ENCODE data around the gene MED31. TPM values are rescaled to one million over a fixed set of nuclear protein-coding genes. Genes with fewer than 3 reads are reported as not detected.

Gene MED31
- total RNA-seq, 1 donor from 2014 or later: 23.9 TPM

GRCh38 chr17:6684460-6684783, 33.0 kb upstream of the MED31 start:
- no peak for DNase-seq (ENCODE audit: low read depth)
- no peak for TF ChIP-seq CTCF (conservative IDR thresholded peaks at IDR 0.05; ENCODE audit: low read depth, low read length)
- H3K4me3 ChIP-seq (ENCODE audit: low read depth, low read length): no peak overlapping the region

DNA sequence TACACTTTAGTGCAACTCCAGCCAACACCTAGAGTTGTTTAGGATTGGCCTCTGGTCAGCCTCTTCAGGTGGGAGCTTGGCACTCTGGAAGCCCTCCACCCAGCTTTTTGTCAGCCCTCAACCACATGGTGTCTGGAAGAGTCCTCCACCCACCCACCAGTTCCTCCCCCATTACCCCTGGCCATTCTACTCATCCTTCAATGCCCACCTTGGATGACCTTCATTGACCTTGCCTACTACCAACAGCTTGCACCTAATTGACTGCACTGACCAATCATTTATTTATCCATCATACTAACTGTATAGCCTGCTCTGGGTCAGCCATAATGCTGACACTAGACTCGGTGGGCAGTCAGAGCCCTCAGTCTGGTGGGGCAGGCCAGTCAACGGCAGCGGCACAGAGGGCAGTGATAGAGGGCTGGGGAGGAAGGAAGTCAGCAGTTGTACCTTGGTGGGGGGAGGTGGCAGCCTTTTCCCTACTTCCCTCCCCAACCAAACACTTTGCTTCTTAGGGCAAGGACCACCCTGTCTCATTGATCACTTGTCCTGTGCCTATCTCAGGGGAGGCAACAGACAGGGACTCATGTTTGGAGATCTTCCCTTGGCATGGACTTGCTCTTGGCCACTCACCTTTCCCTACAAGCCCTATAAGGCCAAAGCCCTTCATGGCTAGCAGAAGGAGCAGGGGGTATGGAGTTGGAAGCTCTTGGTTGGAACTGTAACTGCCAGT, 32.5 kb upstream of the MED31 start:
- no peak for TF ChIP-seq CTCF (conservative IDR thresholded peaks at IDR 0.05; ENCODE audit: low read depth, low read length)
- DNase-seq (ENCODE audit: low read depth): no peak
- H3K4me3 ChIP-seq (ENCODE audit: low read depth, low read length): no peak overlapping the region

DNA sequence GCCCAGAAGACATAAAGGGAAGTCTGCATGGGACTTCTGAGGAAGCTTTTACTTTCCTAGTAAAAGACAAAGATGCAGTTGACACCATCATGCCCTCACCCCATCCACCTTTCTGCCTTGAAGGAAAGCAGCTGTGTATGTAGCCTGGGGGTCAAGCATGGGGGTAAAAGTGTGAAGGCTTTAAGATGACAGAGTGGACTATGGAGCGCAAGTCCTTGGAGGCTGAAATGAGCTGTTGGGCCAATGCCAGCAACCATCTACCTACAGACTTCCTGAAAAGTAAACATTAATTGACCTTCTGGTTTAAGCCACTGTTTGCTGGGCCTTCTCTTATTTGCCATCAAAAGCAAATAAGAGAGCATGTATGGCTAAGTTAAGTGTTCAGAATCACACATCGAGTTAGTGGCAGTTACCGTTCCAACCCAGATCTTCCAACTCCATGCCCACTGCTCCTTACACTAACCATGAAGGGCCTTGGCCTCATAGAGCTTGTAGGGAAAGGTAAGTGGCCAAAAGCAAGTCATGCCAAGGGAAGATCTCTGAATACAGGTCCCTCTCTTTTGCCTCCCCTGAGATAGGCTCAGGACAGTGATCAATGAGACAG, 31.8 kb upstream of the MED31 start:
- DNase-seq (ENCODE audit: low read depth): no peak
- H3K4me3 ChIP-seq (ENCODE audit: low read depth, low read length): no peak overlapping the region
- TF ChIP-seq CTCF (conservative IDR thresholded peaks at IDR 0.05; ENCODE audit: low read depth, low read length): no peak

DNA sequence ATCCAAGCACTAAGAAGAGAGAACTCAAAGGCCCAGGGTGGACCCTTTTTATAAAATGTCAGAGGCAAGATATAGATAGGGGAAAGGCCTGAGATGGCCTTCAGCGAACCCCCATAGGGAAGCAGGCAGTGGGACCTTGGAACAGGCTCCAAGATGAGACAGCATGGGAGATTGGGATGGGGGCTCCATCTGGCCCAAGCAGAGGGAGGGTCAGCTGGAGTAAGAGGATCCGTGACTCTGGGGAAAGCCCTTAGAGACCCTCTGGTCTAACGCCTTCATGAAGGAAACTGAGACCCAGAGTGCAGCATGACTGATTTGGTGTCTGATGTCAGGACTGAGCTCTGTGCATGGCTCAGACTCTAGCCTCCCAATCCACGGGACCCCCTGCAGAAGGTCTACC, 30.9 kb upstream of the MED31 start:
- no peak for TF ChIP-seq CTCF (conservative IDR thresholded peaks at IDR 0.05; ENCODE audit: low read depth, low read length)
- H3K4me3 ChIP-seq (ENCODE audit: low read depth, low read length): no peak overlapping the region
- no peak for DNase-seq (ENCODE audit: low read depth)

- H3K4me3 ChIP-seq (ENCODE audit: low read depth, low read length): no peak overlapping the region
- TF ChIP-seq CTCF (conservative IDR thresholded peaks at IDR 0.05; ENCODE audit: low read depth, low read length): no peak
- DNase-seq (ENCODE audit: low read depth): no peak
These were observed 30.3 kb upstream of the MED31 start for GRCh38 chr17:6681671-6682070.

GRCh38 chr17:6681176-6681575, 29.8 kb upstream of the MED31 start:
- TF ChIP-seq CTCF (conservative IDR thresholded peaks at IDR 0.05; ENCODE audit: low read depth, low read length): no peak
- no peak overlapping the region for H3K4me3 ChIP-seq (ENCODE audit: low read depth, low read length)
- DNase-seq (ENCODE audit: low read depth): no peak

DNA sequence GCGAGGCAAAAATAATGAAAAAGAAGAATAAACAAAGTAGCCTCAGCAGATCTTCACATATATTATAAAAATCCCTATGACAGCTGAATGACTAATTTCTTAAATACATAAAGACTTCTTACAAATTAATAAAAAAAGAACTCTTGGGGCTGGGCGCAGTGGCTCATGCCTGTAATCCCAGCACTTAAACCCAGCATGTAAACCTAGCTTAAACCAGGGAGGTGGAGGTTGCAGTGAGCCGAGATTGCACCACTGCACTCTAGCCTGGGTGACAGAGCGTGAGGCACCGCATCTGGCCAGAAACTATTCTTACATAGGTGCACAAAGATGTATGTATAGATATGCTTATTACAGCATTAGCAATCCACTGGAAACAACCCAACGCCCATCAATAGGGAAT, 27.8 kb upstream of the MED31 start:
- H3K4me3 ChIP-seq (ENCODE audit: low read depth, low read length): no peak overlapping the region
- TF ChIP-seq CTCF (conservative IDR thresholded peaks at IDR 0.05; ENCODE audit: low read depth, low read length): no peak
- no peak for DNase-seq (ENCODE audit: low read depth)

All from epithelial cell of proximal tubule (primary cell).